Caki2 (cell line): ENCODE measurements around the gene CEP126. TPM values are rescaled to one million over a fixed set of nuclear protein-coding genes. Genes with fewer than 3 reads are reported as not detected.

Experiments
- total RNA-seq: library from RNA; depleted of rRNA; stranded (reverse); fragments of >200 nt; shearing (Covaris generic); gene quantifications from 2 replicates; pipeline ENCODE4 v1.2.3, GENCODE V29; 2014; ENCODE audit warnings: low replicate concordance; rRNA removed

CEP126 gene
- total RNA-seq, 1 experiment from 2014 or later, result 0.54 TPM

Other genes with a start within 250 kb of the CEP126 start
- not detected in 2 replicates for gene ANGPTL5, start 1.5 kb downstream of the CEP126 start, total RNA-seq
- 2.2 and 5.2 TPM in 2 replicates for gene CFAP300, start 132.4 kb downstream of the CEP126 start, total RNA-seq
- 5.2 and 16.8 TPM in 2 replicates for gene YAP1, start 195.4 kb downstream of the CEP126 start, total RNA-seq